IgD-negative memory B cell (primary cell): Measurements from ENCODE around the gene HMGCS2. TPM values are rescaled to one million over a fixed set of nuclear protein-coding genes. Genes with fewer than 3 reads are reported as not detected.

Source experiments
- H3K27ac Mint-ChIP-seq, 3 donors: one replicate each; pipeline ENCODE4 v1.8.0; 2020 to 2022; ENCODE audit warnings: mild to moderate bottlenecking in 3 of 3, mixed read lengths in 3 of 3, moderate library complexity in 1 of 3
- H3K27me3 Mint-ChIP-seq: one replicate; pipeline ENCODE4 v1.8.0; 2021; ENCODE audit warnings: mixed read lengths
- H3K36me3 Mint-ChIP-seq: one replicate; pipeline ENCODE4 v1.8.0; 2020; ENCODE audit warnings: mild to moderate bottlenecking, mixed read lengths
- H3K4me1 Mint-ChIP-seq, 3 donors: one replicate each; pipeline ENCODE4 v1.8.0; 2020 to 2022; ENCODE audit warnings: mixed read lengths in 3 of 3, mild to moderate bottlenecking in 1 of 3
- H3K4me3 Mint-ChIP-seq, 4 donors: one replicate each; pipeline ENCODE4 v1.8.0; 2020 to 2022; ENCODE audit warnings: mild to moderate bottlenecking in 4 of 4, mixed read lengths in 4 of 4, moderate library complexity in 3 of 4
- H3K9me3 Mint-ChIP-seq, 3 donors: one replicate each; pipeline ENCODE4 v1.8.0; 2020 to 2021; ENCODE audit warnings: mixed read lengths in 3 of 3, mild to moderate bottlenecking in 1 of 3
- polyA plus RNA-seq: library from polyadenylated mRNA; unstranded; fragments of 300-500 nt; fragmentation: Illumina TruSeq; gene quantifications from one replicate; pipeline ENCODE4 v1.2.3, GENCODE V29; 2021

The HMGCS2 gene
- not detected for polyA plus RNA-seq

DNA sequence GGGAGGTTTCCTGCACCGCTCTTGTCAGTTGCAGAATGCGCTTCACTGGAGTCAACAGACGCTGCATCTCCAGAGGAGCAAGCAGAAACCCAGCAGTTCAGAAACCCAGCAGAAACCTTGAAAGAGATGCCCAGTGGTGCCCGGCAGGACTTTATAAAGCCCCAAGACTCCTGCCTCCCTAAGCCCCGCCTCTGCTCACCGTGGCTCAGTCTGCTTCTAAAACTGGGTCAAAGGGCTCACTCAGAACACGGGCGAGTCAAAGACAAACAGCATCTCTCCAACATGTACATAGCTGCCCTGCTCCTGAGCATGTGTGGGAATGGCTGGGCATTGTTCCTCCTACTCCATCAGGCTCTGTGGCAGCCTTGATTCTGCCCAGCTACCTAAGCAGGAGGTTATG is at the start of gene HMGCS2:
HMGCS2 (minus strand) TSS at position 128 of the 400 bp plus-strand sequence; CDS start at position 67, 61 bp downstream.
- peaks cover 19% of the 10 kb centered on the region for H3K27me3 Mint-ChIP-seq
- no peaks in the 10 kb centered on the region for H3K9me3 Mint-ChIP-seq
- H3K4me1 Mint-ChIP-seq, result no peaks in the 10 kb centered on the region
- H3K27ac Mint-ChIP-seq, result no peak within 1 kb of the TSS
- no peaks in the 10 kb centered on the region for H3K36me3 Mint-ChIP-seq
- H3K4me3 Mint-ChIP-seq, result no peak within 1 kb of the TSS

DNA sequence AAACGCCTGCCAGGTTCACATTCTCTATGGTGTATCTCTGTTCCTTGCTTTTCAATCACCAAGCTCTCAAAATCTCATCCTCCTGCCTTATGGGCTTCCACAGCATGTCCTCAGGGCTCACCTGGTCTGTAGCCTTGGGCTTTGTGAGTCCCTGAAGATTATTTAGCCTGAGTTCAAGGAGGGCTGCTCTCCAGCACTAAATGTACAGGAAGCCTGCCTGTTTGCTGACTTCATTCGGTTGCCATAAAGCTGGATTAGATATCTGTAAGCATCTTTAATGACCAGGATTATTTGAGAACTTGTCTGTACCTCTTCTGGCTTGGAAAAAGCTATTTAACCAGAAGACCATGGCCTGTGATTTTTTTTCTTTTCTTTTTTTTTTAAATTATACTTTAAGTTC is 49.5 kb upstream of the HMGCS2 start:
- no peaks in the 10 kb centered on the region for H3K9me3 Mint-ChIP-seq
- no peak overlapping the region for H3K4me3 Mint-ChIP-seq
- H3K36me3 Mint-ChIP-seq, result no peaks in the 10 kb centered on the region
- peaks cover 14% of the 10 kb centered on the region for H3K27me3 Mint-ChIP-seq
- peaks cover 0 to 4% (median 2%) of the 10 kb centered on the region in 3 donors for H3K4me1 Mint-ChIP-seq
- no peak overlapping the region for H3K27ac Mint-ChIP-seq

DNA sequence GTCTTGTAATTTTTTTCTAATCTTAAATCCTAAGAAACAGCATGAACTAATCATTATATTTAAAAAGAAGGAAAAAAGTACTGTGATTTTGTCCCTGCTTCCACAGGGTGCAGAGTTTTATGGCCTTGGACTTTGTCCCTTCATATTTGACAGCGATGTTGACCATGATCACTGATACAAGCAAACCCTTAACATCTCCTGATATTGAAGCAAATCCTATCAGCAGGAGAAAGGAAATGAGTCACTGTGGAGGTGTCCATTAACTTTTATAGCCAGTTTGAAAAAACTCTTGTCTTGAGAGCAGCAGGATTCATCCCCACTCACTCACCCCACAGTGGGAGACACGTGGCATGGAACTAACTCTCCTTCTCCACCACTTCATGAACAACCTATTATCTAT is 47.7 kb upstream of the HMGCS2 start:
- Mint-ChIP-seq H3K4me3 (no peak overlapping the region), H3K27me3 (peaks cover 5% of the 10 kb centered on the region), H3K4me1 (peaks cover 0 to 4% (median 2%) of the 10 kb centered on the region in 3 donors), H3K27ac (peak overlapping the region in 1 of 3 donors; percentile 58), H3K9me3 (no peaks in the 10 kb centered on the region), H3K36me3 (no peaks in the 10 kb centered on the region)

DNA sequence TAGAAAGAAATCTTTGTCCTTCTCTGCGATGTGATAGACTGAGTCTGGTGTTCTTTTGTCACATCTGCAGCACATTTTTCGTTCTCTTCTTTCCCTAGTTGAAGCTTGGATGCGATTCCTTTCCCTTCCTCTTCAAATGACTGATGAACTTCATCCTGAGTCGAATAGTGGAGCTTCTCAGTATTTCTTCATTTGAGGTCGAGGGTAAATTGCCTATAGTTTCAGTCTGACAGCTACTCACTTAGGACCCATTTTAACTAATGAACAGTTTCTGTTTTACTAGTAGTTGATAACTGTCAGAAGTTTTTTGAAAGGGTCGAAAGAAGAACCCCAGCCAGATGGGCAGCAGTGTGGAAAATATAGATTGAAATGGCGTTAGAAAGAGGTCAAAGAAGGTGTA is 47.2 kb upstream of the HMGCS2 start:
- Mint-ChIP-seq H3K4me1 (peaks cover 0 to 4% (median 2%) of the 10 kb centered on the region in 3 donors), H3K9me3 (no peaks in the 10 kb centered on the region), H3K4me3 (no peak overlapping the region), H3K27ac (no peak overlapping the region), H3K27me3 (peaks cover 4% of the 10 kb centered on the region), H3K36me3 (no peaks in the 10 kb centered on the region)

DNA sequence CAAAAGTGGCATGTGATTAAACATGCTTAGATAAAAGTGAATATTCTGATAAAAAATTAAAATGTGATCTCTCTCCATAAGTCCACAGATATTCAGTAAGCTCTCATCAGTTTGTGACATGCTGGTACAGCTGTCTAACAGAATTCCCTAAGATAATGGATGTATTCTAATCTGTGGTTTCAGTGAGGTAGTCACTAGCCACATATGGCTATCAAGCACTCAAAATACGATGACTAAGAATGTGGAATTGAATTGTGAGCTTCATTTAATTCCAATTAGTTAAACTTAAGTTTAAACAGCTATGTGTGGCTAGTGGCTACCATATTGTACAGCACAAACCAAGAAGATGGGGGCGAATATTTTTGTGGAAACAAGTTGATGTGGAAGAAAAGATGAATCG is 46.7 kb upstream of the HMGCS2 start:
- H3K27ac Mint-ChIP-seq, result no peak overlapping the region
- no peak overlapping the region for H3K4me3 Mint-ChIP-seq
- no peaks in the 10 kb centered on the region for H3K36me3 Mint-ChIP-seq
- peaks cover 4% of the 10 kb centered on the region for H3K27me3 Mint-ChIP-seq
- peaks cover 0 to 4% (median 2%) of the 10 kb centered on the region in 3 donors for H3K4me1 Mint-ChIP-seq
- H3K9me3 Mint-ChIP-seq, result no peaks in the 10 kb centered on the region

DNA sequence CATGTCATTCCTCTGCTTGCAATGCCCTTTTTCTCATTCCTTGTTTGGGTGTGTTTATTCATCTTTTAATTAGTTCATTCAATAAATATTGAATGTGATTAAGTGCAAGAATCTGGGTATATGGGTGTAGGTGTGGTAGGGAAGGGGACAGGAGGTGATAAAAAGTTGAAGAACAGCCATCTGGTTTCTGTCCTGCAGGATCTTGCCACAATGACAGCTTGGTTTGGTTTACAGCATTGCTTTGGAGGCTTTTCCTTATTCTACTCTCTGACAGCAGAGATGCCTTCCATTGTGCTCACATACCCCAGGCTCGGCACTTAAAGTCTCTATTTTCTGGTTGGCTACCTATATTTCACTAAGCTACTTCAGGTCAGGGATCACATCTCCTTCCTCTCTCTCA is 45.6 kb upstream of the HMGCS2 start:
- Mint-ChIP-seq H3K4me1 (peaks cover 0 to 5% (median 2%) of the 10 kb centered on the region in 3 donors), H3K4me3 (peak overlapping the region in 1 of 4 donors; percentile 34), H3K36me3 (no peaks in the 10 kb centered on the region), H3K27ac (no peak overlapping the region), H3K9me3 (no peaks in the 10 kb centered on the region), H3K27me3 (peaks cover under 1% of the 10 kb centered on the region)

DNA sequence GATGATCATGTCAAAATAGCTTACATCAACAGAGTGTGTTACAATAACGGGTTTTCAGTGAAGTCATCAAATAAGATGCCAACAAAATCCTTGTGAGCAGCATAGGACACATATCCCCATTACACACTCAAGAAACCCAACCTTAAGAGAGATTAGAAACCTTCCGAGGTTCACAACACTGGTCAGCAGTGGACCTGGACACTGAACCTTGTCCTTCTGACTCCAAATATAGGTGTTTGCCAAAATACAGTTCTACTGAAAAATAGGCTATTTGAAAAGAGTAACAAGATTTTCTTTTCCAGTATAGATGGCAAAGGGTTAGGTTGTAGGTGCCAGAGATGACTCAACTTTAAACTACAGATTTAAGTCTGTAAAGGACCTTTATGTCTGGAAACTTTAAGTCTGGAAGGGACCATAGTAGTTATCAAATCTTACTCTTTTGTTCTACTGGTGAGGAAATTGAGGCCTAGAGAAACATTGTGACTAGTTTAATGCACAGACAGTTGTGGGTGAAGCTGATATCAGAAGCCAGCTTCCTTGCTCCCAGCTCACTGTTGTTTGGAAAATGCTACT is 43.4 kb upstream of the HMGCS2 start:
- no peak overlapping the region for H3K27ac Mint-ChIP-seq
- H3K36me3 Mint-ChIP-seq, result no peaks in the 10 kb centered on the region
- no peak overlapping the region for H3K4me3 Mint-ChIP-seq
- no peaks in the 10 kb centered on the region for H3K9me3 Mint-ChIP-seq
- peaks cover 2 to 8% (median 5%) of the 10 kb centered on the region in 3 donors for H3K4me1 Mint-ChIP-seq
- peaks cover 12% of the 10 kb centered on the region for H3K27me3 Mint-ChIP-seq

DNA sequence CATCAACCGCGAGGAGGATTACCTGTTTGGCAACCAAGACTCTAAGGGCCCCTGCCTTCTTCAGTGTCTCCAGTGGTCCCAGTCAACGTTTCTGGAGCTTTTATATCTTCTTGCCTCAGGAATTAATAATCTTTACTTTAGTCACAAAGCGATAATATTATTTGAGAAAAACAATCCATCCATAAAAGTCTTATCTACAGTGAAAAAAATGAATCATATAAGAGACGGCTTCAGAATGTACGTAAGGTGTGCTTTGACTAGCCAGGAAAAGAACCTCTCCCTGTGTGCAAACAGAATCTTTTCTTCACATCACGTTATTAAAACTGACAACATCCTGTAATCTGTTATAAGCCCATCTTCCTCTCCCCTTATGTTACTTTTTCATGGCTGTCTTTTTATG is 42.7 kb upstream of the HMGCS2 start, which contains the start of gene REG4:
REG4 (minus strand) TSS at position 74 of the 400 bp plus-strand sequence. CDS start 2,691 bp downstream, outside the sequence.
- H3K36me3 Mint-ChIP-seq, result no peaks in the 10 kb centered on the region
- H3K27ac Mint-ChIP-seq, result no peak within 1 kb of the TSS
- H3K4me1 Mint-ChIP-seq, result peaks cover 2 to 8% (median 5%) of the 10 kb centered on the region in 3 donors
- peaks cover 12% of the 10 kb centered on the region for H3K27me3 Mint-ChIP-seq
- H3K9me3 Mint-ChIP-seq, result no peaks in the 10 kb centered on the region
- no peak within 1 kb of the TSS for H3K4me3 Mint-ChIP-seq

- H3K4me1 Mint-ChIP-seq, result peaks cover 2 to 4% (median 3%) of the 10 kb centered on the region in 3 donors
- H3K27me3 Mint-ChIP-seq, result peaks cover 20% of the 10 kb centered on the region
- H3K4me3 Mint-ChIP-seq, result no peak overlapping the region
- H3K27ac Mint-ChIP-seq, result no peak overlapping the region
- H3K9me3 Mint-ChIP-seq, result no peaks in the 10 kb centered on the region
- H3K36me3 Mint-ChIP-seq, result no peaks in the 10 kb centered on the region
Observed at GRCh38 chr1:119808972-119809550, 40.4 kb upstream of the HMGCS2 start.

GRCh38 chr1:119808491-119808890 is 39.8 kb upstream of the HMGCS2 start:
- no peaks in the 10 kb centered on the region for H3K36me3 Mint-ChIP-seq
- no peak overlapping the region for H3K27ac Mint-ChIP-seq
- H3K9me3 Mint-ChIP-seq, result no peaks in the 10 kb centered on the region
- H3K4me1 Mint-ChIP-seq, result peaks cover 2 to 4% (median 3%) of the 10 kb centered on the region in 3 donors
- H3K4me3 Mint-ChIP-seq, result no peak overlapping the region
- peaks cover 20% of the 10 kb centered on the region for H3K27me3 Mint-ChIP-seq

DNA sequence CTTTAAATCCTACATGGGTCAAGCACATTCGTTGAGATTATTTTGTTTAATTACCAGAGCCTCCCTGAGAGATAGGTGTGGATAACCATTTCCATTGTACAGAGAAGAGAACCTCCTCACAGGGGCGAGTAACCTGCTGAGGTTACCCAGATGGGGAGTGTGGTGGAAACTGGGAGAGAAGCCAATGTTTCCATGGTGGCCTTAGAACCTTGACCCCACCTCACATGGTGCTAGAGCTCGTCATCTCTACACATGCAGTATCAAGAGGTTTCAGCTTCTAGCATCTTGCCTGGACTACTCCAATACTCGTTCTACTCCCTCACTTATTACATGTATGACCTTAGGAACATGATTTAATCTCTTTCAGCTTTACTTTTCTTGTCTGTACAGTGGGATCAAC is 37.8 kb upstream of the HMGCS2 start:
- no peaks in the 10 kb centered on the region for H3K36me3 Mint-ChIP-seq
- no peak overlapping the region for H3K4me3 Mint-ChIP-seq
- H3K9me3 Mint-ChIP-seq, result no peaks in the 10 kb centered on the region
- peaks cover 20% of the 10 kb centered on the region for H3K27me3 Mint-ChIP-seq
- peaks cover 2 to 4% (median 3%) of the 10 kb centered on the region in 3 donors for H3K4me1 Mint-ChIP-seq
- no peak overlapping the region for H3K27ac Mint-ChIP-seq

DNA sequence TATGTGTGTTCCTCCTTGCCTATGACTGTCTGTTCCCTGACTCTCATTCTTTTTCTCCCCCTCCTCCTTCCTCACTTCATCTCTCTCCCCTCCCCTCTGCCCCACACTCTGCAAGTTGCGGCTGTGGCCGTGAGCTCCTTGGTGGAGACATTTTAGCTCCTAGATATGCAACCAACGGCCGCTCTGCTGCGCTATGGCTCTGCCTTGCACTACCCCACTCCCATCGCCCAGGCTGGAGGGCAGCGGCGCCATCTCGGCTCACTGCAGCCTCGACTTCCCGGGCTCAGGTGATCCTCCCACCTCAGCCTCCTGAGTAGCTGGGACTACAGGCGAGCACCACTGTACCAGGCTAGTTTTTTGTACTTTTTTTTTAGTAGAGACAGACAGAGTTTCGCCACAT is 37.0 kb upstream of the HMGCS2 start:
- Mint-ChIP-seq H3K4me1 (peaks cover 2 to 4% (median 3%) of the 10 kb centered on the region in 3 donors), H3K27ac (no peak overlapping the region), H3K9me3 (no peaks in the 10 kb centered on the region), H3K36me3 (no peaks in the 10 kb centered on the region), H3K27me3 (peaks cover 20% of the 10 kb centered on the region), H3K4me3 (no peak overlapping the region)

GRCh38 chr1:119805247-119805646 is 36.5 kb upstream of the HMGCS2 start:
- Mint-ChIP-seq H3K9me3 (no peaks in the 10 kb centered on the region), H3K27ac (no peak overlapping the region), H3K27me3 (peaks cover 20% of the 10 kb centered on the region), H3K36me3 (no peaks in the 10 kb centered on the region), H3K4me1 (peaks cover 2 to 4% (median 3%) of the 10 kb centered on the region in 3 donors), H3K4me3 (no peak overlapping the region)

DNA sequence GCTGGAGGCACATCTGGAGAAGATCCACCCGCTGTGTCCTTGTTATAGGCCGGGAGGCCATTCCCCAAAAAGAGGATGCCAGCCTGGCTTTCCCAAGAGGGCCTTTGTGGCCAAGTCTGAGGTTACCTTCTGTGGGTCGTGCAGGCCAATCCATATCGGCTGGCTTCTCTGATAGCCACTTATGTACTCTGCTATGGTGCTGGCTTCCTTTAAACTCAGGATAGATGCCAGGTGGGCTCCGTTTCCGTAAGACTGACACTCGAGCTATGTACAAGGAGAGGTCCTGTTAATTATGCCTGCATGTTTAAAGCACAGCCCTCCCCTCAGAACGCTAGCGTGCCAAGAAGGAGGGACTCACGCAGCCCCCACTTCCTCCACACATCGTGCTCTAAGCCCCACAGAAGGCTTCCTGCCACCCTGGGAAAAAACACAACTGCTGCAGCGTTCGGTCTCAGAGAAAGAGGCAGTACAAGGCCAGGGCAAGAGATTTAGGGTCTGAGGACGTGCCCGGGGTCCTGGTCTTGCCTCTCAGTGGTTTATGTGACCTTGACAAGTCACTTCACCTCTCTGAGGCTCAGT is 31.0 kb upstream of the HMGCS2 start:
- H3K4me3 Mint-ChIP-seq, result no peak overlapping the region
- H3K36me3 Mint-ChIP-seq, result no peaks in the 10 kb centered on the region
- no peaks in the 10 kb centered on the region for H3K9me3 Mint-ChIP-seq
- no peak overlapping the region for H3K27ac Mint-ChIP-seq
- H3K27me3 Mint-ChIP-seq, result no peaks in the 10 kb centered on the region
- no peaks in the 10 kb centered on the region for H3K4me1 Mint-ChIP-seq

GRCh38 chr1:119799003-119799402 is 30.3 kb upstream of the HMGCS2 start:
- Mint-ChIP-seq H3K4me3 (no peak overlapping the region), H3K27ac (no peak overlapping the region), H3K27me3 (no peaks in the 10 kb centered on the region), H3K36me3 (no peaks in the 10 kb centered on the region), H3K9me3 (no peaks in the 10 kb centered on the region), H3K4me1 (no peaks in the 10 kb centered on the region)

DNA sequence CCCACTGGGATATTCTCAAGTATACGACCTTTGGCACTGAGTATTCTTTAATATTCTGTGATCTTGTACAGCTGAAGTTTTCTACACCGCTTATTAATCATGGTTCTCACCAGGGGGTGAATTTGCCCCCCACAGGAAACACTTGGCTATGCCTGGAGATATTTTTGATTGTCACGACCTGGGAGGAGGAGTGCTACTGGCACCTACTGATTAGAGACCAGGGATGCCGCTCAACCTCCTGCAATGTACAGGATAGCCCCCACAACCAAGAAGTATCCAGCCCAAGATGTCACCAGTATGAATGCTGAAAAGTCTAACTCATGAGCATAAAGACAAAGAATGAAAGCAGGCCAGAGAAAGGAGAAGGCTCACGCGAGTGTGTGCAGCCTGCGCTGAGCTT is 28.9 kb upstream of the HMGCS2 start:
- Mint-ChIP-seq H3K27me3 (peaks cover 8% of the 10 kb centered on the region), H3K4me1 (no peaks in the 10 kb centered on the region), H3K36me3 (no peaks in the 10 kb centered on the region), H3K27ac (no peak overlapping the region), H3K9me3 (no peaks in the 10 kb centered on the region), H3K4me3 (no peak overlapping the region)
